Stomach (tissue), 9 donors: ENCODE results near the gene KIF3C. TPM values are rescaled to one million over a fixed set of nuclear protein-coding genes. Genes with fewer than 3 reads are reported as not detected.

ENCODE experiments used
- DNase-seq, 2 donors: peaks; one replicate each; pipeline versions ENCODE4 v3.0.0 to v3.0.0-alpha.2; 2013 to 2019
- H3K27ac ChIP-seq, 5 donors: fragments of 200-600 bp in 4 of 5; sonication (generic) in 4 of 5; one replicate each; pipeline ENCODE4 v1.5.1; 2013 to 2019; ENCODE audit warnings: mild to moderate bottlenecking in 1 of 5, moderate library complexity in 1 of 5
- H3K27me3 ChIP-seq, 3 donors: fragments of 200-600 bp; sonication (generic); one replicate each; pipeline ENCODE4 v1.5.1; 2017 to 2019; ENCODE audit warnings: mixed run types in 1 of 3
- H3K36me3 ChIP-seq, 4 donors: fragments of 200-600 bp; sonication (generic); 1 replicate in 3 of 4; 2 replicates in 1 of 4; pipeline ENCODE4 v1.5.1; 2016 to 2019
- H3K4me1 ChIP-seq, 4 donors: fragments of 200-600 bp; sonication (generic); one replicate each; pipeline ENCODE4 v1.5.1; 2016 to 2019
- H3K4me3 ChIP-seq, 4 donors: fragments of 200-600 bp; sonication (generic) in 3 of 4; one replicate each; pipeline ENCODE4 v1.5.1; 2016 to 2019; ENCODE audit warnings: mild to moderate bottlenecking in 1 of 4
- H3K9me3 ChIP-seq, 4 donors: fragments of 200-600 bp; sonication (generic); one replicate each; pipeline ENCODE4 v1.5.1; 2016 to 2019
- CTCF ChIP-seq, 7 experiments: fragments of 450-650 bp in 4 of 7; fragments of 200-600 bp in 3 of 7; sonication (generic) in 3 of 7; IDR thresholded peaks; one replicate each; pipeline ENCODE4 v1.5.1; 2016 to 2019; ENCODE audit warnings: antibody characterized with exemption in 7 of 7, control low read depth in 2 of 7, mild to moderate bottlenecking in 1 of 7
- EP300 ChIP-seq: sonication (generic); formaldehyde crosslinking; IDR thresholded peaks from one replicate; pipeline ENCODE4 v1.6.1; 2017; ENCODE audit warnings: antibody characterized with exemption
- POLR2A ChIP-seq, 4 donors: fragments of 450-650 bp; IDR thresholded peaks; one replicate each; pipeline ENCODE4 v1.6.1; 2016; ENCODE audit warnings: antibody characterized with exemption in 4 of 4, control low read depth in 2 of 4, mild to moderate bottlenecking in 1 of 4, moderate library complexity in 1 of 4
- POLR2AphosphoS5 ChIP-seq, 3 donors: sonication (generic); formaldehyde crosslinking; IDR thresholded peaks; one replicate each; pipeline ENCODE4 v1.6.1; 2016; ENCODE audit warnings: antibody characterized with exemption in 3 of 3
- WGBS, 5 donors: extraction: QIAGEN DNeasy Blood & Tissue Kit in 3 of 5; methylation state at CpG; one replicate each; pipeline versions ENCODE4 v1.1.5 to v1.1.7; 2013 to 2018; 5-methylcytosine and 5-hydroxymethylcytosine counted together
- intact Hi-C: fragments of 100-400 bp; cut with DNase I; formaldehyde crosslinking; loops from one replicate; pipeline ENCODE4 v1.15.1; 2023; ENCODE audit warnings: low total_unique reads
- polyA plus RNA-seq, 3 donors: library from polyadenylated mRNA; stranded (reverse); fragments of 200-250 nt; gene quantifications; one replicate each; pipeline ENCODE4 v1.2.3, GENCODE V29; 2013
- total RNA-seq, 5 donors: library from RNA; depleted of rRNA; stranded (reverse); fragments of >200 nt; gene quantifications; one replicate each; pipeline versions ENCODE4 v1.1.0 to v1.2.3, GENCODE V29; 2014 to 2016
- donor health status: healthy with polysubstance abuse.
- donor health status: Bipolar disorder and iron deficiency.
- donor health status: healthy.

KIF3C gene
- total and polyA plus RNA-seq, 8 donors, result 0.29 to 7.3 (median 2.4) TPM; not detected in 1

- Histone ChIP-seq H3K9me3 (no peaks in the 10 kb centered on the region), H3K4me3 (no peak overlapping the region), H3K27me3 (no peaks in the 10 kb centered on the region), H3K4me1 (peaks cover 5 to 51% (median 34%) of the 10 kb centered on the region in 4 donors), H3K36me3 (peaks cover 0 to 4% (median 0%) of the 10 kb centered on the region in 4 donors), H3K27ac (no peak overlapping the region)
- TF ChIP-seq POLR2AphosphoS5 (IDR thresholded peaks at IDR 0.05) (no peak), EP300 (no peak), POLR2A (IDR thresholded peaks at IDR 0.05) (no peak), CTCF (IDR thresholded peaks at IDR 0.05) (no peak)
- intact Hi-C loops, result no loop called here
- DNase-seq, result no peak
- WGBS, 5 donors, result 72 to 82% (median 79%) methylated on average over 6 of the region's 6 CpGs
These were observed 5.1 kb downstream of the KIF3C start for GRCh38 chr2:25976983-25977741.

GRCh38 chr2:25972049-25972823 is 10.1 kb downstream of the KIF3C start:
- H3K4me3 ChIP-seq, result no peak overlapping the region
- TF ChIP-seq CTCF (IDR thresholded peaks at IDR 0.05) (no peak), EP300 (no peak), POLR2A (IDR thresholded peaks at IDR 0.05) (no peak), POLR2AphosphoS5 (IDR thresholded peaks at IDR 0.05) (no peak)
- H3K4me1 ChIP-seq, result peaks cover 0 to 5% (median 2%) of the 10 kb centered on the region in 4 donors
- H3K9me3 ChIP-seq, result no peaks in the 10 kb centered on the region
- no peak for DNase-seq
- WGBS, 5 donors, result 75 to 85% (median 80%) methylated on average over 7 of the region's 7 CpGs
- H3K27me3 ChIP-seq, result no peaks in the 10 kb centered on the region
- intact Hi-C loops, result no loop called here
- no peak overlapping the region for H3K27ac ChIP-seq
- H3K36me3 ChIP-seq, result peaks cover 0 to 4% (median 0%) of the 10 kb centered on the region in 4 donors

GRCh38 chr2:25971596-25971995 is 10.7 kb downstream of the KIF3C start:
- H3K9me3 ChIP-seq, result no peaks in the 10 kb centered on the region
- DNase-seq, result no peak
- H3K4me1 ChIP-seq, result no peaks in the 10 kb centered on the region
- TF ChIP-seq CTCF (IDR thresholded peaks at IDR 0.05) (no peak), POLR2A (IDR thresholded peaks at IDR 0.05) (no peak), EP300 (no peak), POLR2AphosphoS5 (IDR thresholded peaks at IDR 0.05) (no peak)
- no peak overlapping the region for H3K4me3 ChIP-seq
- 72 to 100% (median 84%) methylated on average over 3 of the region's 3 CpGs for WGBS, 5 donors
- H3K27ac ChIP-seq, result no peak overlapping the region
- intact Hi-C loops, result no loop called here
- peaks cover 0 to 4% (median 0%) of the 10 kb centered on the region in 4 donors for H3K36me3 ChIP-seq
- no peaks in the 10 kb centered on the region for H3K27me3 ChIP-seq

GRCh38 chr2:25966531-25967270 is 15.6 kb downstream of the KIF3C start:
- Histone ChIP-seq H3K4me1 (no peaks in the 10 kb centered on the region), H3K9me3 (no peaks in the 10 kb centered on the region), H3K27ac (no peak overlapping the region), H3K36me3 (no peaks in the 10 kb centered on the region), H3K27me3 (no peaks in the 10 kb centered on the region), H3K4me3 (no peak overlapping the region)
- TF ChIP-seq EP300 (no peak), CTCF (IDR thresholded peaks at IDR 0.05) (no peak), POLR2A (IDR thresholded peaks at IDR 0.05) (no peak), POLR2AphosphoS5 (IDR thresholded peaks at IDR 0.05) (no peak)
- intact Hi-C loops, result no loop called here
- DNase-seq, result no peak
- WGBS, 5 donors, result 84 to 90% (median 87%) methylated on average over 7 of the region's 7 CpGs
